Nephron progenitor cell (in vitro differentiated cells): ENCODE data around the gene SLIT1.

ENCODE experiments used
- DNase-seq: peaks from one replicate; pipeline ENCODE4 v3.0.0; 2021
- H3K27ac Mint-ChIP-seq: 2 replicates; pipeline ENCODE4 v1.8.0; 2021; ENCODE audit warnings: mild to moderate bottlenecking, moderate library complexity, mixed read lengths
- H3K27me3 Mint-ChIP-seq: 2 replicates; pipeline ENCODE4 v1.8.0; 2021; ENCODE audit warnings: mild to moderate bottlenecking, low read depth, mixed read lengths; ENCODE audit not compliant: poor library complexity
- H3K36me3 Mint-ChIP-seq: 2 replicates; pipeline ENCODE4 v1.8.0; 2021; ENCODE audit warnings: low read depth, mixed read lengths
- H3K4me1 Mint-ChIP-seq: 2 replicates; pipeline ENCODE4 v1.8.0; 2021; ENCODE audit warnings: mixed read lengths
- H3K4me3 Mint-ChIP-seq: 2 replicates; pipeline ENCODE4 v1.8.0; 2021; ENCODE audit warnings: mild to moderate bottlenecking, moderate library complexity, mixed read lengths
- H3K9me3 Mint-ChIP-seq: 2 replicates; pipeline ENCODE4 v1.8.0; 2021; ENCODE audit warnings: mild to moderate bottlenecking, moderate library complexity, mixed read lengths
- TF ChIP-seq, protein P1 (sequence below): fragments of 200-600 bp; sonication (generic); IDR thresholded peaks from 2 replicates; pipeline ENCODE4 v1.5.0; 2021; ENCODE audit warnings: antibody characterized with exemption

Gene SLIT1

DNA sequence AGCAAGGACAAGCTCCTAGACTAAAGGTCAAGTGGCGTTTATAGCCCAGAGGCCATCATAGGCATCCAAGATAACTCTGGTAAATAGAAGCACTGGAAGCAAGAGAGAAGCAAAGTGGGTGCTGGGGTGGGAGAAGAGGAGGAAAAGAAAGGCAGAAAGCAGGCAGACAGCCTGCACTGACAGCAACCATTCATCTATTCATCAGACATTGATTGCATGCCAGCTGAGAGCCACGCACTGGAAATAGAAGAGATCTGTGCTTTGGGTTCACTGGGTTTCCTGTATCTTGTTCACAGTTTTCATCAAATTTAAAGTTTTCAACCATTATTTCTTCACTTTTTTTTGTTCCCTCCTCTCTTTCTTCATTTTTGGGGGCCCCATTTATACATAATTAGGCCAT, 4.7 kb upstream of the SLIT1 start:
- TF ChIP-seq, protein P1, sequence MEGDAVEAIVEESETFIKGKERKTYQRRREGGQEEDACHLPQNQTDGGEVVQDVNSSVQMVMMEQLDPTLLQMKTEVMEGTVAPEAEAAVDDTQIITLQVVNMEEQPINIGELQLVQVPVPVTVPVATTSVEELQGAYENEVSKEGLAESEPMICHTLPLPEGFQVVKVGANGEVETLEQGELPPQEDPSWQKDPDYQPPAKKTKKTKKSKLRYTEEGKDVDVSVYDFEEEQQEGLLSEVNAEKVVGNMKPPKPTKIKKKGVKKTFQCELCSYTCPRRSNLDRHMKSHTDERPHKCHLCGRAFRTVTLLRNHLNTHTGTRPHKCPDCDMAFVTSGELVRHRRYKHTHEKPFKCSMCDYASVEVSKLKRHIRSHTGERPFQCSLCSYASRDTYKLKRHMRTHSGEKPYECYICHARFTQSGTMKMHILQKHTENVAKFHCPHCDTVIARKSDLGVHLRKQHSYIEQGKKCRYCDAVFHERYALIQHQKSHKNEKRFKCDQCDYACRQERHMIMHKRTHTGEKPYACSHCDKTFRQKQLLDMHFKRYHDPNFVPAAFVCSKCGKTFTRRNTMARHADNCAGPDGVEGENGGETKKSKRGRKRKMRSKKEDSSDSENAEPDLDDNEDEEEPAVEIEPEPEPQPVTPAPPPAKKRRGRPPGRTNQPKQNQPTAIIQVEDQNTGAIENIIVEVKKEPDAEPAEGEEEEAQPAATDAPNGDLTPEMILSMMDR, result no peak
- peaks cover 42% of the 10 kb centered on the region for H3K27me3 Mint-ChIP-seq
- H3K36me3 Mint-ChIP-seq, result no peaks in the 10 kb centered on the region
- no peak overlapping the region for H3K27ac Mint-ChIP-seq
- no peak overlapping the region for H3K4me3 Mint-ChIP-seq
- DNase-seq, result no peak
- peaks cover 65% of the 10 kb centered on the region for H3K4me1 Mint-ChIP-seq
- H3K9me3 Mint-ChIP-seq, result peaks cover 3% of the 10 kb centered on the region

DNA sequence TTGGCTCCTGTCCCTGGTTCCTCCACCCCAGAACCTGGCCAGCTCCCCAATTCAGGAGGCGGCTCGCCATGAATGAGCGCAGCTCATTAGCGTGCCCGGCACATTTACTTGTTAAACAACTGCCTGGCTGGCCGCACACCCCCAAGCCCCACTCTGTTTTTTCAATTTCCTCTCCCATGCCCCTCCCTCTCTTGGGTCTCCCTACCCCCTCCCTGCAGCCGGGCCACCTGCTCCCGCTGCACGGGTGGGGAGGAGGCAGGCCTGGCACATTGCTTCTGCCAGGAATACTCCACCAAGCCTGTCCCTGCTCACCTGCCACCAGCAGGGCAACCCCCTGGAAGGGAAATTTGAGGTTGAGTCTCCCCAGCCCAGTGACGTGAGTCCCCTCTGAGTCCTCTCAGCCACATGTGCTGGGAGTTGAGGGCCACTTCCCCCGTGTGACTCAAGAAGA, 2.5 kb upstream of the SLIT1 start:
- Mint-ChIP-seq H3K36me3 (no peaks in the 10 kb centered on the region), H3K27me3 (peaks cover 54% of the 10 kb centered on the region), H3K27ac (no peak overlapping the region), H3K4me1 (peaks cover 76% of the 10 kb centered on the region), H3K9me3 (peaks cover 3% of the 10 kb centered on the region), H3K4me3 (no peak overlapping the region)
- no peak for DNase-seq
- TF ChIP-seq, protein P1, result no peak

DNA sequence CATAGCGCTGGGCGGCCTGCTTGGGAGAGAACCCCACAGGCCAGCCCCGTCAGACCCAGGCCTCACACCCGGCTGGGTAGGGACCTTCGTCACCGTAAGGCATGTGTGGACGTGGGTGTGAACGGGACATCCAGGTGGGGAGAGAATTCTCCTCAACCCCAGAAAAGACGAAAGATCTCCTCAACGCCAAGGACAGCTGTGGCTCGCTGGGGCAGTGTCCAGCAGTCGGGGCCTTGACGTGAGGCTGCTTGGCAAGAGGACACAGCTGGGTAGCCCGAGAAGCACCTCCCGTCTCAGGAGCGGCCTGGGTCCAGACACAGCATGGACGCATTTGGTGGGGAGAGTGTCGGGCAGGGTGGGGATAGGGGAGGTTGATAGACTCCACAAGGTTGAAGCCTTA, 1.2 kb upstream of the SLIT1 start:
- H3K9me3 Mint-ChIP-seq, result peaks cover 3% of the 10 kb centered on the region
- TF ChIP-seq, protein P1, result no peak
- DNase-seq, result no peak
- H3K4me1 Mint-ChIP-seq, result peaks cover 70% of the 10 kb centered on the region
- H3K27ac Mint-ChIP-seq, result no peak overlapping the region
- peak overlapping the region; percentile 88 for H3K4me3 Mint-ChIP-seq
- H3K27me3 Mint-ChIP-seq, result peaks cover 61% of the 10 kb centered on the region
- H3K36me3 Mint-ChIP-seq, result no peaks in the 10 kb centered on the region

DNA sequence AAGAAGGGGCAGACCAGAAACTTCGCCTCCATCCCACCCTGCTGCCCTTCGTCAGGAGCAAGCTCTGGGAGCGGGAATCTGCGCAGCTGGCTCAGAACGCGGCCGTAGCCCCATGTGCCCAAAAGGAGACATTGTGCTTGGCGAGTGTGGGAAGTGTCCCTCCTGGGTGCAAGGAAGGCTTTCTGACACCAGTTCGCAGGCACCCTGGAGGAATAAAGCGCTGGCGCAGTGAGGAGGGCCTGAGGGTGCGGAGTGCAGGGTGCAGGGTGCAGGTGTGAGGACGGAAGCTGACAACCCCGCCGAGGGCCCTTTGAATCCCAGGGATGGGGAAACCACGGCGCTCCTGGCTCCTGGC, 811 bp downstream of the SLIT1 start:
- Mint-ChIP-seq H3K4me1 (peaks cover 53% of the 10 kb centered on the region), H3K36me3 (no peaks in the 10 kb centered on the region), H3K27me3 (peaks cover 67% of the 10 kb centered on the region), H3K27ac (peak overlapping the region; percentile 58), H3K9me3 (no peaks in the 10 kb centered on the region), H3K4me3 (peak overlapping the region; percentile 88)
- DNase-seq, result no peak
- TF ChIP-seq, protein P1, result no peak

DNA sequence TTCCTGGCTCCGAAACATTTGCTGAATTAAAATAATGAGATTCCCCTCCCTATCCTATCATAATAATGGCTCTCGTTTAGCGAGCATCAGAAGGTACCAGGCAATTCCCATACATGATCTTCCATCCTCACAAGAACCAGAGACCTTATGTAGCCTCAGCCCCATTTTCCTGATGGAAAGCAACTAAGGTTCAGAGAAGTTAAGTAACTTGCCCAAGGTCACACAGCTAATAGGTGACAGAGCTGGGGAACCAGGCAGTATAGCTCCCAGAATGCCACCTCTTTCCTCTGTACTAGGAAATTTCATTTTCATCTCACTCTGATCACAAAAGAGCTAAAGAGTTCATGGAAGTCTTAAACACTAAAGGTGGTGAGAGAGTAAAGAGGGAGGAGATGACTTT, 2.4 kb downstream of the SLIT1 start:
- H3K27ac Mint-ChIP-seq, result no peak overlapping the region
- H3K9me3 Mint-ChIP-seq, result no peaks in the 10 kb centered on the region
- TF ChIP-seq, protein P1, result no peak
- no peak for DNase-seq
- H3K27me3 Mint-ChIP-seq, result peaks cover 70% of the 10 kb centered on the region
- H3K36me3 Mint-ChIP-seq, result no peaks in the 10 kb centered on the region
- H3K4me1 Mint-ChIP-seq, result peaks cover 42% of the 10 kb centered on the region
- peak overlapping the region; percentile 88 for H3K4me3 Mint-ChIP-seq

DNA sequence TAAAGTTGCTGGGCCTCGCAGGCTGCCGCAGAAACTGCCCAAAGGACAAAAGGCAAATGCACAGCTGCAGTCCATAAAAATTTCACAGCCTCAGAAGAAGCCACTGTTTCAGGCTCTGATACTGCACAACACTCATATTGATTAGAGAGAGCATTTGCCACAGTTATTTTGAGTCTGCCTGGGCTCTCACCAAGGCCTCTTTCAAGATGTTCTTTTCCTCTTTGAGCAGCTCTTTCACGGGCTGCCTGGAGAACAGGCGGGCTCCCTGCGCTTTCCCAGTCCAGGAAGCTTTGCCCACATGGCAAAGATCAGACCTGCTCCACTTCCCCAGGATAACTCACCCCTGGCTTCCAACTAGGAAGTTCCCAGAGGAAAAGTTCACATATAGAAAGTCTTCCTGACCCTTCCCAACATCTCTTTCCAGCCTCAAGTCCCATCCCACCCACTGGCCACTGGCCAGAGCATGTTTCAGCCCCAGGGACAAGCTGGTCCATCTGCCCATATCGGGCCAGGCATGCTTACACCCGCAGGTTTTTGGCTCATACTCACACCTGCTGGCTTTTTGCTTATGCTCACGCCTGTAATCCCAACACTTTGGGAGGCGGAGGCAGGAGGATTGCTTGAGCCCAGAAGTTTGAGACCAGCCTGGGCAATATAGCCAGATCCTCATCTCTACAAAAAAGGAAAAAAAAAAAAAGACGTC, 3.3 kb downstream of the SLIT1 start:
- Mint-ChIP-seq H3K9me3 (no peaks in the 10 kb centered on the region), H3K4me1 (peaks cover 37% of the 10 kb centered on the region), H3K4me3 (peak overlapping the region; percentile 21), H3K36me3 (no peaks in the 10 kb centered on the region), H3K27me3 (peaks cover 69% of the 10 kb centered on the region), H3K27ac (no peak overlapping the region)
- DNase-seq, result no peak
- TF ChIP-seq, protein P1, result no peak
